GM21717 (cell line): ENCODE results near the gene TCEAL3.
"Not testable (repeated sequence)": the region's sequence is repeated elsewhere in the genome, so short reads cannot be mapped to it uniquely, and the experiment has no call there.

Experiments used
- ATAC-seq: cut with Tn5 transposase; IDR thresholded peaks from one replicate; pipeline ENCODE4 v1.9.1; 2021; ENCODE audit warnings: mild to moderate bottlenecking, moderate library complexity; ENCODE audit not compliant: unreplicated experiment

Gene TCEAL3

GRCh38 chrX:103624111-103624510 is 16.3 kb downstream of the TCEAL3 start:
- ATAC-seq: no peak

DNA sequence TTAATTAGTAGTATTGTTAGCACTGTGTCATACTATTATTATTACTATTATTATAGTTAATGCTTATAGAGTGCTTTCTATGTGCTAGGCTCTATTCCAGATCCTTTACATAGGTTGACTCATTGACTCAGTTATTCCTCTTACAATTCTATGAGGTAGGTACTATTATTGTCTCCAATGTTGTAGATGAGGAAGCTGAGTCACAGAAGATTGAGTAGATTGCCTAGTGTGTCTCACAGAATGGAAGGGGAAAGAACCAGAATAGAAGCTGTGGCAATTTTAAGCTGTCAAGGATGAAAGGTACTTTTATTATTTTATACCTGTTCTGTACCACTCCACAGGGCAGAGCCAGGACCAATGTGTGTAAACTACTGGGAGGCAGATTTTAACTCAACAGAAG is 19.1 kb downstream of the TCEAL3 start:
- no peak for ATAC-seq

DNA sequence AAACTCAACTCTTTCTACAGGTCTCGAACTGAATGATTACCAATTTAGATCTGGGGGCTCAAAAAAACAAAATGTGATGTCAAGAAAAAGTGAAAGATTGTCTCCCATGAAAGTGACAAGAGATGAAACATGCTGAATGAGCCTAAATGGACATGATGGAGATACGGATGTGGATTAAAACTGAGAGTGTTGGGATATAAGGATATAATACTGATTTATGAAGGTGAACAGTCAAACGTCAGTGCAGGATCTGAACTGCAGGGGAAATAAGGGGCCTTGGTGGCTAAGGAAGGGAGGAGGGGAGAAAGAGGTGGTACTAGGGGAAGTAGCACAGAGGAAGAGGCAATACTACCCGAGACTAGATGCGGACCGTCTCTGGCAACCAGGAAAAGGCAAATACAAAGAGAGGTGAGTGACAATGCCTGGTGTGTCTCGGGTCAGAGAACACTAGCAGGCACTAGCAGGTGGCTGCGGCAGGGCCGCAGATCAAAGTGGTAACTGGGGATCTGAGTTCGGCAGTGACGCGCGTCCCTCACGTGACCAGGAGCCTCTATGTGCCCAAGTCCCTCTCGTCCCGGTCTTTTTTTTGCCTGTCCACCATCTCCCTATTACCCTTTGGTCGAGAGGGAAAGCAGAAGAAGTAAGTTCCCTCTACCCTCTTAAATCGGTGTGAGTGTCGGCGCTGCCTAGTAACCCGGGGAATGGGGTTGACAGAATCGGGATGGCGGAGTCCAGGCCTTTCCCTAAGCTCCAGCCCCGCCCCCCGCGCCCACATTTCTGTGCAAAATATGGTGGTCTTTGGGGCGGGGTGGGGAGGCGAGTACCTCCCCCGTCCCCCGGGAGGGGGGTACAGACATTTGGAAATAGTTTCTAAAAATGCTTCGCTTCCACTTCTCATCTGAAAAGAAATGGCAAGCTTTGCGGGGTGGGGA is 20.9 kb downstream of the TCEAL3 start, which contains the start of gene TCEAL1:
TCEAL1 (plus strand) TSS at position 590 of the 932 bp plus-strand sequence. CDS start 942 bp downstream, outside the sequence.
- peak; percentile 59 for ATAC-seq

GRCh38 chrX:103629318-103630170 is 21.8 kb downstream of the TCEAL3 start:
- ATAC-seq: peak; percentile 38

- ATAC-seq: no peak
Measured at GRCh38 chrX:103630171-103630511, 22.4 kb downstream of the TCEAL3 start.

GRCh38 chrX:103631145-103631544 is 23.4 kb downstream of the TCEAL3 start:
- ATAC-seq: no peak

- no peak for ATAC-seq
Measured at GRCh38 chrX:103635436-103635835, 27.7 kb downstream of the TCEAL3 start.

DNA sequence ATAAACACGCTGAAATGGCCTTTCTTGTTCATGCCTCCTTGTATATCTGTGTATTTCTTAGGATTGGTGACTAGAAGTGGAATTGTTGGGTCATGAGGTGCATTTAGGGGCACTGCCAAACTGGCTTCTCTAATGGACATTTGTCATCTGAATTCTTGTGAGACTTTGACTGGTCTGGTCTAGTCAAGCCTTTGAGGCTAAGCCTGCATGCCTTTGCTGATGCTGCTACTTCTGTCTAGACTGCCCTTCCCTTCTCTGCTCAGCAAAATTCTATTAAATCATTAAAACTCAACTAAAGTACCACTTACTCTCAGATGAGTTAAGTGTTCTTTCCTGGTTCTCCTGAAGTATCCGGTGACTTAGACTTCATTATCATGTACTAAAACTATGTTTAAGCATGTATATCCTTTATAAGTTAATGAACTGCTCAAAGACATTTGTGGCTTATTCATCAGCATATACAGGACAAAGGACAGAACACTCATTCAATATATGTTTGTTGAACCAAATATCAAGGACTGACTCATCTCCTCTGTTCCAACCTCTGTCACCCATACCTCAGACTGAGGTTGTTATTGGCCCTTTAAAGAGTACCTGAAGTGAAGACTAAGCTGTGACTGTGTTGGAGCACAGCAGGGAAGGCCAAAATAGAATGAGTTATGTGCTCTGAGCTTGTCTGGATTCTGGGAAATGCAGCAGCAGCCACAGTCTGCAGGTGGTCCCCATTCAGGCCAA is 30.0 kb downstream of the TCEAL3 start:
- no peak for ATAC-seq

DNA sequence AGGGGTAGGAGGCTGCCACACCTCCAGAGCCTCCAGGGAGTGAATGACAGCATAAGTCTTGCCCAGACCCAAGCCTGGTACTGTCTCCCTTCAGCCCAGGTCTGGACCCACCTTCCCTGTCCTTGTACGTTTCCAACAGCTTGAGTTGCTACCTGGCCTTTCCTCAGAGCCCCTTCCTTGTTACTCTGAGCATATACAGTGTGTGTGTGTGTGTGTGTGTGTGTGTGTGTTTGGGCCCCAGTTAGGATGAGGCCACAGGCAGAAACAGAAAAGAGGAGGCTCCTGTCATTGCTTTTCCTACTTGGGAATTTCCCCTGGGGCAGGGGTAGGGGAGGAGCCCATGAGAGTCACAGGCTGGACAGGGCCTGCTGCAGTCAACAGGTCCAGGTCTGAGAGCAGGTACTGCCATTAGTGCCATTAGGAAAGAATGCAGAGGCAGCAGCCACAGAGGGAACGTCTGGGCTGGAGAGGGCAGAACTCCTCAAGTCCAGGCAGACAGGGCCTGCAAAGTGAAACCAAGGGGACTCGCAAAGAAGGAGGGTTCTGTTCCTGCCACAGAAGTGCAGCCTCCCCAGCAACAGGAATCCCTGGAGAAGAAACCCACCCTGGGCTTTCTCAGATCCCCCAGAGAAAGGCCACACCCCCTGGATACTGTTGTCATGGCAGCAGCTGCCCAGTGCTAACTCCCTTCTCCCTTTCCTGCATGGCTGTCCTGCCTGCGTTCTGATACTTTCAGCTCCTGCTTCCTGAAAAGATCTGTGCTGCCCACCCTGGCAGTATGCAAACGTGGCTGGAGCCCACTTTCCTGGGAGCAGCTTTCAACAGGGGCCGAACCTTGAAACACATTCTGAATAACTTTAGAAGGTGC is 30.9 kb downstream of the TCEAL3 start:
- ATAC-seq: not testable (repeated sequence)

- no peak for ATAC-seq
Measured at GRCh38 chrX:103640401-103641155, 32.8 kb downstream of the TCEAL3 start.

- no peak for ATAC-seq
Measured at GRCh38 chrX:103644125-103644524, 36.4 kb downstream of the TCEAL3 start.

DNA sequence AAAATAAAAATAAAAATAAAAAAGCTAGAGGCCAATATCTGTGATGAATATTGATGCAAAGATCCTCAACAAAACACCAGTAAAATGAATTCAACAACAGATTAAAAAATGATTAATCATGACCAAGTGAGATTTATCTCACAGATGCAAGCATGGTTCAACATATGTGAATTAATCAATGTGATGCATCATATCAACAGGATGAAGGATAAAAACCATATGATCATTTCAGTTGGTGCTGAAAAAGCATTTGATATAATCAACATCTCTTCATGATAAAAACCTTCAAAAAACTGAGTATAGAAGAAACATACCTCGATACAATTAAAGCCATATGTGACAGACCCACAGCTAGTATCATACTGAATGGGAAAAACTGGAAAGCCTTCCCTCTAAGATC is 39.9 kb downstream of the TCEAL3 start:
- no peak for ATAC-seq

GRCh38 chrX:103651151-103651773 is 43.5 kb downstream of the TCEAL3 start:
- no peak for ATAC-seq

DNA sequence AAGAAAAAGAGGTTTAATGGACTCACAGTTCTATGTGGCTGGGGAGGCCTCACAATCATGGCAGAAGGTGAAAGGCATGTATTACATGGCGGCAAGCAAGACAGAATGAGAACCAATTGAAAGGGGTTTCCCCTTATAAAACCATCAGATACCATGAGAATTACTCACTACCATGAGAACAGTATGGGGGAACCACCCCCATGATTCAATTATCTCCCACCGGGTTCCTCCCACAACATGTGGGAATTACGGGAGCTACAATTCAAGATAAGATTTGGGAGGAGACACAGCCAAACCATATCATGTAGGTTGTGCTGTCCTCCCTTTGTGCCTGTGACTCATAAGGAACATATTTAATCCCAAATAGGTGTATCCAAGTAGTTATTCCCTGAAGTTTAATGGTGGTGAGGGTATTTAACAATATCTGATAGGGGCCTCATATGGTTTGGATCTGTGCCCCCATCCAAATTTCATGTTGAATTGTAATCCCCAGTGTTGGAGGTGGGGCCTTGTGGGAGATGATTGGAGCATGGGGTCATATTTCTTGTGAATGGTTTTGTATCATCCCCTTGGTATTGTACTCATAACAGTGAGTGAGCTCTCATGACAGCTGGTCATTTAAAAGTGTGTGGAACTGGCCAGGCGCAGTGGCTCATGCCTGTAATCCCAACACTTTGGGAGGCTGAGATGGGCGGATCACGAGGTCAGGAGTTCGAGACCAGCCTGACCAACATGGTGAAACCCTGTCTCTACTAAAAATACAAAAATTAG is 47.7 kb downstream of the TCEAL3 start:
- ATAC-seq: not testable (repeated sequence)

DNA sequence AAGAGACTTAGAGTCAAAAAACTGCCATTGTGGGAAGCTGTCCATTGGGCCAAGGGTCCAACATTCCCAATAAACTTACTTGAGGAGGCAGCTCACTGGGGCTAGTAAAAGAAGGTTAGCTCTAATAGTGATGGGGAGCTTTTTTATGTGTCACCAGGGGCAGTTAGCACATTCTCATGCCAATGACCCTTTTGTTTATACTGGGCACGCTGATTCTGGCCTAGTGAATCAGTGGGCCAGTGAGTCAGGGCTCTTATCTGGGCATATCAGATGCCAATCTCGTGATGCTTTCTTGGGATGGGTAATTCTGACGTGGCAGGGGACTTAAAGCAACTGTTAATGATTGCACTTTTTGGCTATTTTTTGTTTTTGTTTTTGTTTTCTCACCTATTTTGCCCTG is 48.9 kb downstream of the TCEAL3 start:
- ATAC-seq: no peak

GRCh38 chrX:103657066-103657465 is 49.3 kb downstream of the TCEAL3 start:
- ATAC-seq: not testable (repeated sequence)

DNA sequence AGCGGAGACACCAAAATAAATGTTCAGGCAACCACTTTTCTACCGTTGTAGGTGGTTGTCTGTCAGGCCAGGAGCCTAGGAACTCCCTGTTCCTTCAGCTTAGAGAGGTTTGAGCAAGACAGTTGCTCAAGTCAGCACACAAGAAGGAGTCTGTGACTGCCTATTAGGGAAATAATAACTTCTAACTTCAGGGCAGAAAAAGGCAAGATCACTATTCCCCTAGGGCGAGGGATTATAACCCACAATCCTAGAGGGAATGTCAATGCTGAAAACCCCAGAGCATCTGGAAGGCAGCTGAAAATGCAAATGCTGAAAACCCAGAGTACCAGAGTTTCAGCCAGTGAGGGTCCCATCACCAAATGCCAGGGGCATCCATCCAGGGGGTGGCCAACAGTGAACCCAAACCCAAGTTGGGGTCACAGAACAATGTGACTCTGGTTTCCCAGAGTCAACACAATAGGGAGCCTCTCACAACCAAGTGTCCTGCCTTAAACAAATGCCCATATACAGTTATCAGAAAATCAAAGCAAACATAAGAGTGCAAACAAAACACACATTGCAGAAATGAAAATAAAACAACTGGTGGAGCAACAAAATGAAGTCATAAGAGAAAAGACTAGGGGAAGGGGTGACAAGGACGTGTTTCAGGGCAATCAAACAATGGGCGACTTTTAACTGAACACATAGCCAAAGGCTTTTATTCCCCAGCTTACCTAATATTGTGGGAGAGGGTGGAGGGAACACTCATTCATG is 51.1 kb downstream of the TCEAL3 start:
- no peak for ATAC-seq
